ENCODE data around the gene NLRC5. TPM values are rescaled to one million over a fixed set of nuclear protein-coding genes. Genes with fewer than 3 reads are reported as not detected.

NLRC5 gene
- total RNA-seq, 1 experiment from 2014 or later: 29.7 TPM

- no peak for DNase-seq
- no peaks in the 10 kb centered on the region for H3K9me2 ChIP-seq (ENCODE audit: insufficient read depth)
- TF ChIP-seq CTCF (conservative IDR thresholded peaks at IDR 0.05) (no peak), EZH2 (IDR thresholded peaks at IDR 0.05; ENCODE audit: low read depth) (no peak)
- no peaks in the 10 kb centered on the region for H3K36me3 ChIP-seq (ENCODE audit: low read depth)
- no peaks in the 10 kb centered on the region for H4K20me1 ChIP-seq (ENCODE audit: insufficient read depth)
- no peak overlapping the region for H3K27ac ChIP-seq
- peaks cover 16% of the 10 kb centered on the region for H3K4me1 ChIP-seq (replicated peaks; ENCODE audit: insufficient read depth)
- ChIA-PET CTCF (no interaction called here), POLR2A (ENCODE audit: unreplicated experiment) (no interaction called here)
- no peak overlapping the region for H3K4me3 ChIP-seq
- H3K9me3 ChIP-seq (ENCODE audit: insufficient read depth, low read depth): no peaks in the 10 kb centered on the region
- no peaks in the 10 kb centered on the region for H3K27me3 ChIP-seq (ENCODE audit: insufficient read depth, low read depth)
- no TSS peak for BruUV-seq (replicated peaks)
- intact Hi-C loops (cut with micrococcal nuclease; ENCODE audit: unreplicated experiment): no loop called here
- H3F3A ChIP-seq (ENCODE audit: insufficient read depth, low read depth): no peaks in the 10 kb centered on the region
- no peak overlapping the region for H3K4me2 ChIP-seq
- H2AFZ ChIP-seq: no peak overlapping the region
- no peaks in the 10 kb centered on the region for H3K79me2 ChIP-seq (ENCODE audit: low read depth)
Observed at GRCh38 chr16:56998861-56999260, 9.5 kb downstream of the NLRC5 start.

GRCh38 chr16:56999409-57000270 lies 10.3 kb downstream of the NLRC5 start:
- no peak overlapping the region for H2AFZ ChIP-seq
- H3K4me1 ChIP-seq (replicated peaks; ENCODE audit: insufficient read depth): peaks cover 16% of the 10 kb centered on the region
- no peaks in the 10 kb centered on the region for H3K9me3 ChIP-seq (ENCODE audit: insufficient read depth, low read depth)
- no peak for DNase-seq
- no peak for TF ChIP-seq CTCF (conservative IDR thresholded peaks at IDR 0.05)
- no peak for TF ChIP-seq EZH2 (IDR thresholded peaks at IDR 0.05; ENCODE audit: low read depth)
- H4K20me1 ChIP-seq (ENCODE audit: insufficient read depth): no peaks in the 10 kb centered on the region
- no peaks in the 10 kb centered on the region for H3K9me2 ChIP-seq (ENCODE audit: insufficient read depth)
- H3K27ac ChIP-seq: peak overlapping the region; percentile 77
- H3K4me2 ChIP-seq: peak overlapping the region; percentile 8; the same call in 1 of the 2 replicates
- no TSS peak for BruUV-seq (replicated peaks)
- ChIA-PET POLR2A (ENCODE audit: unreplicated experiment) (no interaction called here), CTCF (no interaction called here)
- no peaks in the 10 kb centered on the region for H3K36me3 ChIP-seq (ENCODE audit: low read depth)
- intact Hi-C loops (cut with micrococcal nuclease; ENCODE audit: unreplicated experiment): no loop called here
- H3K4me3 ChIP-seq: no peak overlapping the region
- no peaks in the 10 kb centered on the region for H3K27me3 ChIP-seq (ENCODE audit: insufficient read depth, low read depth)
- H3K79me2 ChIP-seq (ENCODE audit: low read depth): no peaks in the 10 kb centered on the region
- H3F3A ChIP-seq (ENCODE audit: insufficient read depth, low read depth): no peaks in the 10 kb centered on the region

GRCh38 chr16:57000271-57001025 lies 11.1 kb downstream of the NLRC5 start:
- CTCF ChIA-PET: no interaction called here
- H2AFZ ChIP-seq: no peak overlapping the region
- no peak for TF ChIP-seq EZH2 (IDR thresholded peaks at IDR 0.05; ENCODE audit: low read depth)
- TF ChIP-seq CTCF (conservative IDR thresholded peaks at IDR 0.05): no peak

More at GRCh38 chr16:57000271-57001025, 11.1 kb downstream of the NLRC5 start:
- Histone ChIP-seq H3K4me2 (peak overlapping the region; percentile 15; the same call in 1 of the 2 replicates), H3K27me3 (ENCODE audit: insufficient read depth, low read depth) (no peaks in the 10 kb centered on the region), H3K4me1 (replicated peaks; ENCODE audit: insufficient read depth) (peaks cover 16% of the 10 kb centered on the region), H3K9me3 (ENCODE audit: insufficient read depth, low read depth) (no peaks in the 10 kb centered on the region), H3K79me2 (ENCODE audit: low read depth) (no peaks in the 10 kb centered on the region), H3F3A (ENCODE audit: insufficient read depth, low read depth) (no peaks in the 10 kb centered on the region), H3K27ac (peak overlapping the region; percentile 77), H4K20me1 (ENCODE audit: insufficient read depth) (no peaks in the 10 kb centered on the region), H3K9me2 (ENCODE audit: insufficient read depth) (no peaks in the 10 kb centered on the region), H3K36me3 (ENCODE audit: low read depth) (no peaks in the 10 kb centered on the region), H3K4me3 (no peak overlapping the region)
- peak; percentile 68 to 89 for DNase-seq
- BruUV-seq (replicated peaks): TSS peak; percentile 96
- POLR2A ChIA-PET (ENCODE audit: unreplicated experiment): interaction anchor here (0.6 to 1.2 kb wide), 2 partner anchors 9 to 11 kb away, joined by 3 to 4 read pairs; partner anchors contain the start of gene NLRC5
- intact Hi-C loops (cut with micrococcal nuclease; ENCODE audit: unreplicated experiment): no loop called here

All from PC-9 (cell line).